HG02970 (cell line): ENCODE results near the gene SEZ6L2.
"Not testable (repeated sequence)": the region's sequence is repeated elsewhere in the genome, so short reads cannot be mapped to it uniquely, and the experiment has no call there.

Experiments used
- ATAC-seq: cut with Tn5 transposase; IDR thresholded peaks from one replicate; pipeline ENCODE4 v1.9.1; 2021; ENCODE audit warnings: mild to moderate bottlenecking, moderate library complexity, moderate number of reproducible peaks; ENCODE audit not compliant: unreplicated experiment, low FRiP score

SEZ6L2 gene

GRCh38 chr16:29891525-29892457 is 7.6 kb downstream of the SEZ6L2 start:
- no peak for ATAC-seq

DNA sequence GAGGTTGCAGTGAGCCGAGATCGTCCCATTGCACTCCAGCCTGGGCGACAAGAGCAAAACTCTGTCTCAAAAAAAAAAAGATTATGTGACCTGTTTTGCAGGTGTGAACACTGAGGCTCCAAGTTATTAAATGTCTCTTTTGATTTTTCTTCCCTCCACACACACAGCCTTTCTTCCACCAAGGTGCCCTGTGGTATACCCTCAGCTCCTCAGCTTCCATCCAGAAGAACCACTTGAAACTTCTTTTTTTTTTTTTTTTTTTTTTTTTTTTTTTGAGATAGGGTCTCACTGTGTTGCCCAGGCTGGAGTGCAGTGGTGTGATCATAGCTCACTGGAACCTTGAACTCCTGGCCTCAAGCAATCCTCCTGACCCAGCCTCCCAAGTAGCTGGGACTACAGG is 10.0 kb downstream of the SEZ6L2 start:
- ATAC-seq: not testable (repeated sequence)

GRCh38 chr16:29883987-29884386 is 15.4 kb downstream of the SEZ6L2 start:
- no peak for ATAC-seq

DNA sequence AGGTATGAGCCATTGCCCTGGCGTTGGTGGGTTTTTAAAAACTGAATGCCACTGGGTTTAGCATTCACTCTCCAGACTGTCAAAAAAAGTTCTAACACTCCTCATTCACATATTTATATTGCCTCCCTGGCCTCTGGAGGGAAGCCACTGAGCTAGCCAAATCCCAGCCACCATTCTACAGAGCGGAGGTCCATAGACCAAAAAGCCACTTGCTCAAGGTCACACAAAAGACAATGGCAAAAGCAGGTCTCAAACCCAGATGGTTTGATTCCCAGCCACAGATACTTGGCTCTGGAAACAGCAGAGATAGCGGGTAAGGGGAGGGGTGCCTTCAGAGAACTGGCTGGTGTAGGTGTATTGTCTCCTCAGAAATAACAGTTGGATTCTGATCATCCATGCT is 18.3 kb downstream of the SEZ6L2 start:
- no peak for ATAC-seq

GRCh38 chr16:29878172-29878571 is 21.2 kb downstream of the SEZ6L2 start:
- ATAC-seq: no peak

GRCh38 chr16:29877266-29877961 is 21.9 kb downstream of the SEZ6L2 start:
- no peak for ATAC-seq

DNA sequence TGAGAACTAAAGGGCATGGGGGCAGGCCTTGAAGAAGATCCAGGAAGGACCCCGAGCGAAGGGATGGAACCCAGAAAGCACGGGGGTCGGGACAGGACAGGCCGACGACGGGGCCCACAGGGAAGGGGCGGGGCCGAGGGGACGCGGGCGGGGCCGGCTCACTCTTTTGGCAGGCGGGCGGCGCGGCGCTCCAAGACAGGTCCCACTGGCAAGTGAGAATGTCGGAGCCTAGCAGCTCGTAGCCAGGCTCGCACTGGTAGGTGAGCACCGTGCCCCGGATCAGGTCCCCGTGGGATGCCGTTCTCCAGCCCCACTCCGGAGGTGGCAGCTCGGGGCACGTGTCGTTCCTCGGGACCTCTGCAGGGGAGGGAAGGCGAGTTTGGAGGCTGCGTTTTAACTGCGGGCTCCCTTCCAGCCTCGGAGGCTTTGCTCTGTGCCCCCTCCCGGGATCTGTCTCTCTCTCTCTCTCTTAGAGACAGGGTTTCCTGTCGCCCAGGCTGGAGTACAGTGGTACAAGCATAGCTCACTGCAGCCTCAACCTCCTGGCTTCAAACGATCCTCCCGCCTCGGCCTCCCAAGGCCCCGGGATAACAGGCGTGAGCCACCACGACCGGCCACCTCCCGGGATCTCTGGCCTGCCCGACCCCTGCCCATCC is 22.6 kb downstream of the SEZ6L2 start:
- no peak for ATAC-seq

- ATAC-seq: no peak
Measured at GRCh38 chr16:29876217-29876593, 23.1 kb downstream of the SEZ6L2 start.

- ATAC-seq: no peak
Measured at GRCh38 chr16:29875206-29875605, 24.1 kb downstream of the SEZ6L2 start.

- no peak for ATAC-seq
Measured at GRCh38 chr16:29873319-29873718, 26.0 kb downstream of the SEZ6L2 start.

DNA sequence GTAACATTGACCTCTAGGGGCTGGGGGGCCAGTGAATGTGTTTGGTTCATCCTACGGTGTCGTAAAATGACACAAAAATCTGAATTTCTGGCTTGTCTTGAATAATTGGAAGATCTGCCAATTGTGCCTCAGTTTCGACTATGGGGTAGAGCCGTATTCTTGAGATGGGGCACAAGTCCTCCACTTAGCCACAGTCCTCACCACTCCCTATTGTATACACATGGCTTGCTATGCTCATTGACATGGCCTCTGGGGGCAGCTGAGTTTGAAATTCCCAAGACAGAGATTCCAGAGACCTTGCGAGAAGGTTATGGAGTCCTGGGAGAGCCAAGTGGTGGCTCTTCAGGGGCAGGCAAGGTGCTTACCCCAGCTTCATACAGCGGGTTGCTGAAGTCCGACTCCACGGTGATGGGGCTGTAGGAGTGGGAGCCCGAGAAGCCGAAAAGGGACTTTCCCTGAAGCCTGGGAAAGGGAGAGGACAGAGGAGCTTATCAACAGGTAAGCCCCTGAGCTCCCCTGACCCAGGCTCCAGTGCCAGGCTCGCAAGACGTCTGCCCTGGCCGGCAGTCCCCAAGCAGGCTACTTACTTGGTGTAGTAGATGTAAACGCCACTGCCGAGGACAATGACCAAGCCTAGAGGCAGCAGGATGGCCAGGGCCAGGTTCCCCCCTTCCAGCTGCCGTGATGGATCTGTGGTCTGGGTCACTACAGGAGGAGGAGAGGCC is 27.4 kb downstream of the SEZ6L2 start:
- ATAC-seq: no peak

DNA sequence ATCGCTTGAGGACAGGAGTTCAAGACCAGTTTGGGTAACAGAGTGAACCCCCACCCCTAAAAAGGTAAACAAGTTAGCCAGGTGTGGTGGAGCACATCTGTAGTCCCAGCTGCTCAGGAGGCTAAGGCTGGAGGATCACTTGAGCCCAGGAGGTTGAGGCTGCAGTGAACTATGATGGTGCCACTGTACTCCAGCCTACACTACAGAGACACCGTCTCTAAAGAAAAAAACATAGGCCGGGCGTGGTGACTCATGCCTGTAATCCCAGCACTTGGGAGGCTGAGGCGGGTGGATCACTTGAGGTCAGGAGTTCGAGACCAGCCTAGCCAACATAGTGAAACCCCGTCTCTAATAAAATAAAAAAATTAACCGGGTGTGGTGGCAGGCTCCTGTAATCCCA is 30.3 kb downstream of the SEZ6L2 start:
- not testable (repeated sequence) for ATAC-seq

GRCh38 chr16:29868396-29869009 is 30.8 kb downstream of the SEZ6L2 start:
- ATAC-seq: no peak

GRCh38 chr16:29864205-29864604 is 35.1 kb downstream of the SEZ6L2 start:
- ATAC-seq: no peak

- ATAC-seq: no peak
Measured at GRCh38 chr16:29863669-29863984, 35.7 kb downstream of the SEZ6L2 start.

GRCh38 chr16:29862884-29863668 is 36.3 kb downstream of the SEZ6L2 start, which contains the start of gene CDIPT:
Gene CDIPT, minus strand, starts transcription at chr16:29863226. Its CDS starts 369 bp downstream, at chr16:29862857.
- peak; percentile 81 for ATAC-seq

- ATAC-seq: no peak
Measured at GRCh38 chr16:29862383-29862883, 36.9 kb downstream of the SEZ6L2 start.

- no peak for ATAC-seq
Measured at GRCh38 chr16:29860218-29860617, 39.1 kb downstream of the SEZ6L2 start.

- ATAC-seq: no peak
Measured at GRCh38 chr16:29858974-29859373, 40.4 kb downstream of the SEZ6L2 start.
